Stimulated activated naive B cell treated with anti-CD40 and anti-IgM and Interleukin-4, amounts not matched to agents 10 μg/mL and 1 μg/mL and 100 μg/mL, for 72 hours (primary cell): Measurements from ENCODE around the gene FAM193A.
A peak's percentile ranks its signal among the peaks of the same experiment; 100 is the strongest.

Source experiments
- ATAC-seq, 2 donors: fragments of 150-1000 bp; cut with Tn5 transposase; replicated peaks; 2 replicates each; pipeline ENCODE4 v1.10.0; 2021; ENCODE audit warnings: moderate library complexity in 1 of 2
- DNase-seq: peaks from one replicate; pipeline ENCODE4 v3.0.0; 2021
- H3K27ac Mint-ChIP-seq: one replicate; pipeline ENCODE4 v1.8.0; 2022; ENCODE audit warnings: mild to moderate bottlenecking, mixed read lengths
- H3K27me3 Mint-ChIP-seq, 2 donors: one replicate each; pipeline ENCODE4 v1.8.0; 2022; ENCODE audit warnings: mixed read lengths in 2 of 2
- H3K36me3 Mint-ChIP-seq, 2 donors: one replicate each; pipeline ENCODE4 v1.8.0; 2022; ENCODE audit warnings: mixed read lengths in 2 of 2, mild to moderate bottlenecking in 1 of 2
- H3K4me1 Mint-ChIP-seq, 2 donors: one replicate each; pipeline ENCODE4 v1.8.0; 2022; ENCODE audit warnings: mixed read lengths in 2 of 2, mild to moderate bottlenecking in 1 of 2
- H3K4me3 Mint-ChIP-seq, 2 donors: one replicate each; pipeline ENCODE4 v1.8.0; 2022; ENCODE audit warnings: mild to moderate bottlenecking in 2 of 2, mixed read lengths in 2 of 2, moderate library complexity in 1 of 2
- H3K9me3 Mint-ChIP-seq, 2 donors: one replicate each; pipeline ENCODE4 v1.8.0; 2022; ENCODE audit warnings: mixed read lengths in 2 of 2, mild to moderate bottlenecking in 1 of 2

The FAM193A gene

GRCh38 chr4:2647403-2648158, 111.1 kb downstream of the FAM193A start:
- Mint-ChIP-seq H3K27me3 (no peaks in the 10 kb centered on the region), H3K4me3 (no peak overlapping the region), H3K27ac (no peak overlapping the region), H3K9me3 (peaks cover 0 to 3% of the 10 kb centered on the region in 2 donors), H3K36me3 (peaks cover 41 to 65% of the 10 kb centered on the region in 2 donors), H3K4me1 (peaks cover 15 to 17% of the 10 kb centered on the region in 2 donors)
- DNase-seq: no peak
- ATAC-seq: no peak

GRCh38 chr4:2648159-2648814, 111.8 kb downstream of the FAM193A start:
- Mint-ChIP-seq H3K36me3 (peaks cover 43 to 67% of the 10 kb centered on the region in 2 donors), H3K4me1 (peaks cover 18 to 20% of the 10 kb centered on the region in 2 donors), H3K27ac (no peak overlapping the region), H3K27me3 (no peaks in the 10 kb centered on the region), H3K4me3 (no peak overlapping the region), H3K9me3 (peaks cover 0 to 3% of the 10 kb centered on the region in 2 donors)
- ATAC-seq: no peak
- DNase-seq: no peak

GRCh38 chr4:2649604-2650114, 113.2 kb downstream of the FAM193A start:
- no peaks in the 10 kb centered on the region for H3K27me3 Mint-ChIP-seq
- H3K4me3 Mint-ChIP-seq: no peak overlapping the region
- DNase-seq (no peak), ATAC-seq (no peak)
- peaks cover 18 to 20% of the 10 kb centered on the region in 2 donors for H3K4me1 Mint-ChIP-seq
- no peak overlapping the region for H3K27ac Mint-ChIP-seq
- H3K36me3 Mint-ChIP-seq: peaks cover 40 to 56% of the 10 kb centered on the region in 2 donors
- H3K9me3 Mint-ChIP-seq: peaks cover 0 to 3% of the 10 kb centered on the region in 2 donors

- peaks cover 37 to 54% of the 10 kb centered on the region in 2 donors for H3K36me3 Mint-ChIP-seq
- H3K27ac Mint-ChIP-seq: no peak overlapping the region
Observed at GRCh38 chr4:2650276-2650675, 113.8 kb downstream of the FAM193A start.

GRCh38 chr4:2651546-2651945, 115.1 kb downstream of the FAM193A start:
- H3K27me3 Mint-ChIP-seq: no peaks in the 10 kb centered on the region
- ATAC-seq: no peak
- DNase-seq: no peak
- peaks cover 0 to 3% of the 10 kb centered on the region in 2 donors for H3K9me3 Mint-ChIP-seq
- peaks cover 18 to 20% of the 10 kb centered on the region in 2 donors for H3K4me1 Mint-ChIP-seq
- H3K4me3 Mint-ChIP-seq: no peak overlapping the region
- H3K27ac Mint-ChIP-seq: peak overlapping the region; percentile 33
- peaks cover 35 to 47% of the 10 kb centered on the region in 2 donors for H3K36me3 Mint-ChIP-seq

More at GRCh38 chr4:2650276-2650675, 113.8 kb downstream of the FAM193A start:
- H3K9me3 Mint-ChIP-seq: peaks cover 0 to 3% of the 10 kb centered on the region in 2 donors
- ATAC-seq (no peak), DNase-seq (no peak)
- H3K4me1 Mint-ChIP-seq: peaks cover 18 to 20% of the 10 kb centered on the region in 2 donors
- no peaks in the 10 kb centered on the region for H3K27me3 Mint-ChIP-seq
- H3K4me3 Mint-ChIP-seq: no peak overlapping the region

GRCh38 chr4:2651998-2652397, 115.6 kb downstream of the FAM193A start:
- H3K4me3 Mint-ChIP-seq: peak overlapping the region in 1 of 2 donors; percentile 32
- H3K9me3 Mint-ChIP-seq: peaks cover 0 to 3% of the 10 kb centered on the region in 2 donors
- peaks cover 35 to 46% of the 10 kb centered on the region in 2 donors for H3K36me3 Mint-ChIP-seq
- no peak overlapping the region for H3K27ac Mint-ChIP-seq
- peaks cover 18 to 20% of the 10 kb centered on the region in 2 donors for H3K4me1 Mint-ChIP-seq
- no peak for DNase-seq
- ATAC-seq: no peak
- no peaks in the 10 kb centered on the region for H3K27me3 Mint-ChIP-seq

- Mint-ChIP-seq H3K36me3 (peaks cover 36 to 45% of the 10 kb centered on the region in 2 donors), H3K9me3 (peaks cover 0 to 3% of the 10 kb centered on the region in 2 donors), H3K4me3 (peak overlapping the region in 1 of 2 donors; percentile 32), H3K27ac (peak overlapping the region; percentile 56), H3K27me3 (no peaks in the 10 kb centered on the region), H3K4me1 (peaks cover 16 to 20% of the 10 kb centered on the region in 2 donors)
- DNase-seq (no peak), ATAC-seq (peak; percentile 50 to 74)
Observed at GRCh38 chr4:2652415-2653160, 116.1 kb downstream of the FAM193A start.

DNA sequence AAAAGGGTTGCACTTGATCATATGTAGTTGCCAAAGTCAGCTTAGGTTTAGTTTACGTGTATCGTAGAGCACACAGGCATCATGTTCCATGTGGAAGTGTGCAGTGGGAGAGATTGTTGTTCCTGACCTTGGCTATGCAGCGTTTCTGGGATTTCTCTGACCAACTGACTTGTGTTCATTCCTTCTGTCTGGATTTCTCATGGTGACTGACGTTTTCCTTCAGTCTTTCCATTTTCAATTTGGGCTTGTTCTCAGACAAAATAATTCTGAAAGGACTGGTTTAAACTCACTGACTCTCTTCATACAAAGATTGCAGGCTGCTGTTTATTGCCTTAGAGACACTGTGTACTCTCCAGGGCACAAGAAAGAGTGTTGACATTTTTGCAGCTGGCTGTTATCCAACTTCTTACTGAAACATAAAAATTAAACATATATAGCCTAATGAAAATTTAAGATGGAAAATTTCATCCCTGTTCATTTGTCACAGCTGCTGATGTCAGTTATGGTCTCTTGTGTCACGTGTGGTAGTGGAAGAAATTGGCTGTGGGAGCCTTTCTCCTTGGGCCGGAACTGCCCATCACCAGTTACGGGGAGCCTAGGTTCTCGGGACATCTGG, 124.3 kb downstream of the FAM193A start:
- DNase-seq (no peak), ATAC-seq (no peak)
- H3K27me3 Mint-ChIP-seq: no peaks in the 10 kb centered on the region
- no peak overlapping the region for H3K4me3 Mint-ChIP-seq
- H3K9me3 Mint-ChIP-seq: no peaks in the 10 kb centered on the region
- peaks cover 54% of the 10 kb centered on the region in 2 donors for H3K36me3 Mint-ChIP-seq
- H3K27ac Mint-ChIP-seq: no peak overlapping the region
- H3K4me1 Mint-ChIP-seq: peaks cover 0 to 6% of the 10 kb centered on the region in 2 donors

DNA sequence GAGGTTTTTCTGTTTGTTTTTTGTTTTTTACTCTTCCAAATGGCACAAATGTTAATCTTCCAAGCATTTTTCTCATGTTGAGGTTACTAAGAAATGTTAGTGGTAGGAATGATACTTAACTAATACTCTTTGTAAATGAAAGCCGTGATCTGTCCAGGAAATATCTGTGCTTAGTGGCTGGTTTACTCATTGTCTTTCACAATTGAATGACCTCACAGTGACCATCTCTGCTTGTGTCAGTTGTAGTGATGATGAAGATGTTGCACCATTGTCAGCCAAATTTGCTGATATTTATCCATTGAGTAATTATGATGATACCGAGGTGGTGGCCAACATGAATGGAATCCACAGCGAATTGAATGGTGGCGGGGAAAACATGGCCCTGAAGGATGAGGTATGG, 126.2 kb downstream of the FAM193A start:
- no peaks in the 10 kb centered on the region for H3K9me3 Mint-ChIP-seq
- H3K4me3 Mint-ChIP-seq: no peak overlapping the region
- ATAC-seq: no peak
- H3K4me1 Mint-ChIP-seq: peaks cover 9 to 25% of the 10 kb centered on the region in 2 donors
- H3K27me3 Mint-ChIP-seq: no peaks in the 10 kb centered on the region
- no peak overlapping the region for H3K27ac Mint-ChIP-seq
- H3K36me3 Mint-ChIP-seq: peaks cover 60 to 67% of the 10 kb centered on the region in 2 donors
- DNase-seq: no peak

GRCh38 chr4:2663275-2663674, 126.8 kb downstream of the FAM193A start:
- no peaks in the 10 kb centered on the region for H3K9me3 Mint-ChIP-seq
- no peak overlapping the region for H3K27ac Mint-ChIP-seq
- DNase-seq (no peak), ATAC-seq (no peak)
- H3K36me3 Mint-ChIP-seq: peaks cover 56 to 63% of the 10 kb centered on the region in 2 donors
- no peak overlapping the region for H3K4me3 Mint-ChIP-seq
- H3K4me1 Mint-ChIP-seq: peaks cover 9 to 26% of the 10 kb centered on the region in 2 donors
- H3K27me3 Mint-ChIP-seq: no peaks in the 10 kb centered on the region

DNA sequence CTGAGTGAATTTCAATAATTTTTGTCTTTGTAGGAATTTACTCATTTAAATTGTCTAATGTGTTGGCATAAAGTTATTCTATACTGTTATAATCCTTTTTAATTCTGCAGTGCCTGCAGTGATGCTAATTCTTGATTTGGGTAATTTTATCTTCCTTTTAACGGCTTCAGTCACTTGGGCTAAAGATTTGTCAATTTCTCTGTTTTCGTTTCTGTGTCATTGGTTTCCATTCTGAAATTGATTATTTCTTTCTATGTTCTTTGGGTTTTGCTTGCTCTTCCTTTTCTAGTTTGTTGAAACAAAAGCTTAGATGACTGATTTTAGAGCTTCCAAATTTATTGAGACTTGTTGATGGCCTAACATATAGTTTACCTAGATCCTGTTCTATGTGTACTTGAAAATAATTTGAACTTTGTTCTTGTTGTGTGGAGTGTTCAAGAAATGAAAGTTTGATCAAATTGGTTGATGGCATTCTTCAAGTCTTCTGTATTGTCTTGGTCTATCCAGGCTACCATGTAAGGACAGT, 130.3 kb downstream of the FAM193A start:
- H3K4me3 Mint-ChIP-seq: peak overlapping the region in 1 of 2 donors; percentile 41
- DNase-seq (no peak), ATAC-seq (no peak)
- H3K4me1 Mint-ChIP-seq: peaks cover 22 to 57% of the 10 kb centered on the region in 2 donors
- no peaks in the 10 kb centered on the region for H3K9me3 Mint-ChIP-seq
- H3K27me3 Mint-ChIP-seq: no peaks in the 10 kb centered on the region
- peaks cover 53 to 63% of the 10 kb centered on the region in 2 donors for H3K36me3 Mint-ChIP-seq
- no peak overlapping the region for H3K27ac Mint-ChIP-seq

DNA sequence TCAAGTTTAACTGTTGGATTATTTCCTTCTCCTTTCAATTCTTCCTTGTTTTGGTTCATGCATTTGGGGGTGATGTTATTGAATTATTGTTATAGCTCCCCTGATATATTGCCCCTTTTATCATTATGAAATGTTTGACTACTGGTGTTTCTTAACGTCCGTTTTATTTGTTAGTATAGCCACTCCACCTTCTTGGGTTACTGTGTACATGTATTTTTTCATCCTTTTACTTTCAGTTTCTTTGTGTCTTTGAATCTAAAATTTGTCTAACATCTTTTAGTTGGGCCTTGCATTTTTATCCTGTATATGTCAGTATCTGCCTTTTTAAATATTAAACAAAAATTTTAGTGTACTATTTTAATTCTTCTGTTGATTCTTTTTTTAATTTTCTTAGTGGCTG, 131.0 kb downstream of the FAM193A start:
- H3K36me3 Mint-ChIP-seq: peaks cover 59 to 69% of the 10 kb centered on the region in 2 donors
- H3K9me3 Mint-ChIP-seq: peaks cover 0 to 1% of the 10 kb centered on the region in 2 donors
- peak overlapping the region; percentile 3 to 19 for H3K4me3 Mint-ChIP-seq
- ATAC-seq: no peak
- H3K27ac Mint-ChIP-seq: no peak overlapping the region
- no peak for DNase-seq
- peaks cover 27 to 63% of the 10 kb centered on the region in 2 donors for H3K4me1 Mint-ChIP-seq
- no peaks in the 10 kb centered on the region for H3K27me3 Mint-ChIP-seq

GRCh38 chr4:2671267-2671895, 134.9 kb downstream of the FAM193A start:
- DNase-seq (no peak), ATAC-seq (no peak)
- Mint-ChIP-seq H3K27ac (no peak overlapping the region), H3K36me3 (peaks cover 52 to 76% of the 10 kb centered on the region in 2 donors), H3K4me1 (peaks cover 31 to 55% of the 10 kb centered on the region in 2 donors), H3K4me3 (peak overlapping the region in 1 of 2 donors; percentile 31), H3K9me3 (peaks cover 0 to 3% of the 10 kb centered on the region in 2 donors), H3K27me3 (no peaks in the 10 kb centered on the region)
